GM12892 (cell line): ENCODE results near the gene CYCS.

Experiments
- DNase-seq: peaks from one replicate; pipeline ENCODE4 v3.0.0; 2011; ENCODE audit not compliant: insufficient read length
- FAIRE-seq: peaks from 2 replicates; lab custom pipeline; 2011; peaks lifted over from hg19 to GRCh38; lab: Jason Lieb, UNC
- POLR2A ChIP-seq: IDR thresholded peaks from 2 replicates; pipeline ENCODE4 v1.6.1; 2011; ENCODE audit warnings: low read depth, low read length, control low read depth
- POLR2AphosphoS5 ChIP-seq: IDR thresholded peaks from 2 replicates; pipeline ENCODE4 v1.6.1; 2011; ENCODE audit warnings: low read depth, low read length, control low read depth
- TAF1 ChIP-seq: IDR thresholded peaks from 2 replicates; pipeline ENCODE4 v1.6.1; 2011; ENCODE audit warnings: low read depth, mild to moderate bottlenecking, control low read depth, low read length, borderline replicate concordance

The CYCS gene

GRCh38 chr7:25148772-25149575 is 23.9 kb upstream of the CYCS start:
- no peak for DNase-seq
- TF ChIP-seq POLR2A (no peak), TAF1 (no peak), POLR2AphosphoS5 (no peak)
- FAIRE-seq = no peak

- TF ChIP-seq POLR2AphosphoS5 = no peak
- TF ChIP-seq POLR2A = no peak
- no peak for FAIRE-seq
- DNase-seq = no peak
Observed at GRCh38 chr7:25143763-25144162, 18.7 kb upstream of the CYCS start.

GRCh38 chr7:25139536-25139935 is 14.5 kb upstream of the CYCS start:
- DNase-seq (no peak), FAIRE-seq (no peak)
- no peak for TF ChIP-seq POLR2A
- no peak for TF ChIP-seq TAF1
- no peak for TF ChIP-seq POLR2AphosphoS5

GRCh38 chr7:25134358-25135010 is 9.4 kb upstream of the CYCS start:
- DNase-seq = no peak
- FAIRE-seq = no peak
- no peak for TF ChIP-seq POLR2A
- no peak for TF ChIP-seq POLR2AphosphoS5
- no peak for TF ChIP-seq TAF1

GRCh38 chr7:25132430-25132829 is 7.4 kb upstream of the CYCS start:
- no peak for DNase-seq

GRCh38 chr7:25126751-25127150 is 1.7 kb upstream of the CYCS start:
- TF ChIP-seq POLR2A = no peak
- no peak for TF ChIP-seq POLR2AphosphoS5
- no peak for DNase-seq
- no peak for FAIRE-seq

More at GRCh38 chr7:25132430-25132829, 7.4 kb upstream of the CYCS start:
- no peak for TF ChIP-seq TAF1
- no peak for TF ChIP-seq POLR2AphosphoS5
- TF ChIP-seq POLR2A = no peak
- FAIRE-seq = no peak

- no peak for TF ChIP-seq TAF1
- no peak for TF ChIP-seq POLR2A
- no peak for TF ChIP-seq POLR2AphosphoS5
- DNase-seq (no peak), FAIRE-seq (no peak)
Observed at GRCh38 chr7:25124465-25125136, 459 bp downstream of the CYCS start.

- FAIRE-seq (no peak), DNase-seq (no peak)
- no peak for TF ChIP-seq POLR2A
- TF ChIP-seq POLR2AphosphoS5 = no peak
Observed at GRCh38 chr7:25122373-25122772, 2.7 kb downstream of the CYCS start.

GRCh38 chr7:25121599-25121998 is 3.5 kb downstream of the CYCS start:
- DNase-seq (no peak), FAIRE-seq (no peak)
- no peak for TF ChIP-seq TAF1
- no peak for TF ChIP-seq POLR2AphosphoS5
- TF ChIP-seq POLR2A = no peak

GRCh38 chr7:25119102-25119501 is 6.0 kb downstream of the CYCS start:
- DNase-seq (no peak), FAIRE-seq (no peak)
- peak; percentile 51; the same call in 1 of the 2 replicates for TF ChIP-seq POLR2AphosphoS5
- TF ChIP-seq POLR2A = no peak; the same call in 1 of the 2 replicates

- DNase-seq (no peak), FAIRE-seq (no peak)
- TF ChIP-seq POLR2AphosphoS5 (no peak), POLR2A (0 out of 2 replicates have a peak, but pooled peaks have one; percentile 20)
Observed at GRCh38 chr7:25118048-25118753, 6.9 kb downstream of the CYCS start.
